Progenitor cell of endocrine pancreas (in vitro differentiated cells): ENCODE results near the gene CFAP119. TPM values are rescaled to one million over a fixed set of nuclear protein-coding genes. Genes with fewer than 3 reads are reported as not detected.
A peak's percentile ranks its signal among the peaks of the same experiment; 100 is the strongest.

Experiments used
- DNase-seq: peaks from one replicate; pipeline ENCODE4 v3.0.0; 2021; ENCODE audit warnings: low spot score; ENCODE audit not compliant: unreplicated experiment
- H3K27ac Mint-ChIP-seq: 2 replicates; pipeline ENCODE4 v1.8.0; 2021; ENCODE audit warnings: mild to moderate bottlenecking, moderate library complexity, mixed read lengths
- H3K27me3 Mint-ChIP-seq: 2 replicates; pipeline ENCODE4 v1.8.0; 2021; ENCODE audit warnings: mixed read lengths
- H3K36me3 Mint-ChIP-seq: 2 replicates; pipeline ENCODE4 v1.8.0; 2022; ENCODE audit warnings: mixed read lengths; ENCODE audit not compliant: insufficient read depth
- H3K4me1 Mint-ChIP-seq: 2 replicates; pipeline ENCODE4 v1.8.0; 2021; ENCODE audit warnings: low read depth, mixed read lengths
- H3K4me3 Mint-ChIP-seq: 2 replicates; pipeline ENCODE4 v1.8.0; 2021; ENCODE audit warnings: low read depth, mild to moderate bottlenecking, moderate library complexity, mixed read lengths
- H3K9me3 Mint-ChIP-seq: 2 replicates; pipeline ENCODE4 v1.8.0; 2021; ENCODE audit warnings: low read depth, mixed read lengths
- CTCF ChIP-seq: fragments of 200-600 bp; sonication (generic); IDR thresholded peaks from one replicate; pipeline ENCODE4 v1.5.0; 2021; ENCODE audit warnings: antibody characterized with exemption, mild to moderate bottlenecking; ENCODE audit not compliant: unreplicated experiment
- total RNA-seq: library from RNA; stranded (reverse); gene quantifications from 2 replicates; pipeline ENCODE4 v1.2.1, GENCODE V29; 2021

Gene CFAP119
- total RNA-seq, 1 donor from 2014 or later, result 19.3 TPM

- H3K27ac Mint-ChIP-seq, result no peak overlapping the region
- H3K4me3 Mint-ChIP-seq, result no peak overlapping the region
- no peaks in the 10 kb centered on the region for H3K9me3 Mint-ChIP-seq
- TF ChIP-seq CTCF, result no peak
- peaks cover 8% of the 10 kb centered on the region for H3K36me3 Mint-ChIP-seq
- H3K4me1 Mint-ChIP-seq, result peaks cover 18% of the 10 kb centered on the region
- DNase-seq, result no peak
- H3K27me3 Mint-ChIP-seq, result no peaks in the 10 kb centered on the region
Measured at GRCh38 chr16:30773826-30774225, 12.0 kb upstream of the CFAP119 start.

GRCh38 chr16:30771726-30772125 lies 9.9 kb upstream of the CFAP119 start:
- no peaks in the 10 kb centered on the region for H3K9me3 Mint-ChIP-seq
- peak overlapping the region; percentile 77 for H3K27ac Mint-ChIP-seq
- H3K36me3 Mint-ChIP-seq, result peaks cover 17% of the 10 kb centered on the region

GRCh38 chr16:30769379-30770089 lies 7.7 kb upstream of the CFAP119 start:
- Mint-ChIP-seq H3K36me3 (peaks cover 25% of the 10 kb centered on the region), H3K27ac (no peak overlapping the region), H3K9me3 (no peaks in the 10 kb centered on the region), H3K27me3 (no peaks in the 10 kb centered on the region), H3K4me1 (no peaks in the 10 kb centered on the region), H3K4me3 (no peak overlapping the region)
- TF ChIP-seq CTCF, result no peak
- DNase-seq, result no peak

More at GRCh38 chr16:30771726-30772125, 9.9 kb upstream of the CFAP119 start:
- H3K4me1 Mint-ChIP-seq, result peaks cover 6% of the 10 kb centered on the region
- no peak for DNase-seq
- no peak overlapping the region for H3K4me3 Mint-ChIP-seq
- no peak for TF ChIP-seq CTCF
- no peaks in the 10 kb centered on the region for H3K27me3 Mint-ChIP-seq

GRCh38 chr16:30768583-30769181 lies 6.8 kb upstream of the CFAP119 start:
- Mint-ChIP-seq H3K4me3 (no peak overlapping the region), H3K9me3 (no peaks in the 10 kb centered on the region), H3K27ac (no peak overlapping the region), H3K4me1 (peaks cover 2% of the 10 kb centered on the region), H3K36me3 (peaks cover 26% of the 10 kb centered on the region), H3K27me3 (no peaks in the 10 kb centered on the region)
- DNase-seq, result no peak
- no peak for TF ChIP-seq CTCF

GRCh38 chr16:30767767-30768465 lies 6.1 kb upstream of the CFAP119 start:
- no peaks in the 10 kb centered on the region for H3K27me3 Mint-ChIP-seq
- no peak overlapping the region for H3K27ac Mint-ChIP-seq
- peaks cover 27% of the 10 kb centered on the region for H3K36me3 Mint-ChIP-seq
- no peak for TF ChIP-seq CTCF
- no peaks in the 10 kb centered on the region for H3K9me3 Mint-ChIP-seq
- H3K4me3 Mint-ChIP-seq, result no peak overlapping the region
- DNase-seq, result no peak
- H3K4me1 Mint-ChIP-seq, result peaks cover 6% of the 10 kb centered on the region
